ENCODE results near the gene CDCA5.
A peak's percentile ranks its signal among the peaks of the same experiment; 100 is the strongest.

The CDCA5 gene

DNA sequence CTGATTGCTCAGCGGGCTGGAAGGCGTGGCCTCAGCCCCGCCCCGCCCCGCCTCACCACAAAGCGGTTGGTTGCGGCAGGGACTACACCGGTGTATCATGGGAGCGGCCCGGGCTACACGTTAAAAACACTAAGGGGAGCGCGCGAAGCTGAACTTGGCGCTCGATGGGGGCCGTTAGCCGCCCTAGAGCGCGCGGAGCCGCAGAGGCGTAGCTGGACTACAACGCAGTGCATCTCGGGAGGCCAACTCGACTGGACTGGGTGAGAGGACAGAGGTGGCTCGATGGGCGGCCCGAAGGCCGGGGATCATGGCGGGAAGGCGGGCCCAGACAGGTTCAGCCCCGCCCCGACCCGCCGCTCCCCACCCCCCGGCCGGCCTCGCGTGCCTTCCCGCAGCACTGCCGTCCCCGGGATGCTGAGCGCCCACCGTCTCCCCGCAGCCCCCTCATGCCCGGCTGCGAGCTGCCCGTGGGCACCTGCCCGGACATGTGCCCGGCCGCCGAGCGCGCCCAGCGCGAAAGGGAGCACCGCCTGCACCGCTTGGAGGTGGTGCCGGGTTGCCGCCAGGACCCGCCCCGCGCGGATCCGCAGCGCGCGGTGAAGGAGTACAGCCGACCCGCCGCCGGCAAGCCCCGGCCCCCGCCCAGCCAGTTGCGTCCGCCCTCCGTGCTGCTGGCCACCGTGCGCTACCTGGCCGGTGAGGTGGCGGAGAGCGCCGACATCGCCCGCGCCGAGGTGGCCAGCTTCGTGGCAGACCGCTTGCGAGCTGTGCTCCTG, 42.8 kb downstream of the CDCA5 start, which contains the start of gene SAC3D1:
SAC3D1 (plus strand) TSS at position 364 of the 776 bp plus-strand sequence; CDS start at position 447, 83 bp downstream.
- DNase-seq, result peak; percentile 85

- DNase-seq, result no peak
Measured at GRCh38 chr11:65040520-65040846, 43.4 kb downstream of the CDCA5 start.

DNA sequence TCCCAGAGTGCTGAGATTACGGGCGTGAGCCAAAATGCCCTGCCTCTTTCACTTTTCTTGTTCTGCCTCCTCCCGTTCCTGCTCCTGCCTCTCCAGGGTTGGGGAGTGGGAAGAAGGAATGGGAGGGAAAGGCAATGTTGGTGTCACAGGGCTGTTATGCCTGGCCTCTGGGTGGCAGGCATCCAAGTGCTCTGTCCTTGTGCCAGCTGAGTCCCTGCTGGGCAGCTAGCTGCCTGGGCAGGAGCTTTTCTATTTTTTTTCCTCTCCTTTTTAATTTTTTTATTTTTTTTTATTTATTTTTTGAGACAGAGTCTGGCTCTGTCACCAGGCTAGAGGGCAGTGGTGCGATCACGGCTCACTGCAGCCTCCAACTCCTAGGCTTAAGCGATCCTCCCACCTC, 46.9 kb downstream of the CDCA5 start:
- DNase-seq, result no peak

DNA sequence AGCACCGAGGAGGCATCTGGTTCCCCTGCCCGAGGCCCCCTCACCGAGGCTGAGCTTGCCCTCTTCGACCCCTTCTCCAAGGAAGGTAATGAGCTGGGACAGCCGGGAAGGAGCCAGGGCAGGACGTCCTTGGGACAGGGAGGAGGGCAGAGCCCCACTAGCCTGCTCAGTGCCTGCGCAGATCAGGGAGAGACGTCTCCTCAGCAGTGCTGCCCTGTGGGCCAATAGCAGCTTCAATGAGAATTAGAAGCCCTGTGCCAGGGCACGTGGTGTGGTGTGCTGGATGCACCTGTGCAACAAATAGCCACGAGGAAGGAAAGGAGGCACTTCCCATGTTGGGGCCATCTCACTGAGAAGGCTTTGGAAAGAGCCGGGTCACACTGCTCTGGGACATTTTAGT, 48.3 kb downstream of the CDCA5 start:
- DNase-seq, result no peak

- no peak for DNase-seq
Measured at GRCh38 chr11:65034423-65034822, 49.4 kb downstream of the CDCA5 start.

DNA sequence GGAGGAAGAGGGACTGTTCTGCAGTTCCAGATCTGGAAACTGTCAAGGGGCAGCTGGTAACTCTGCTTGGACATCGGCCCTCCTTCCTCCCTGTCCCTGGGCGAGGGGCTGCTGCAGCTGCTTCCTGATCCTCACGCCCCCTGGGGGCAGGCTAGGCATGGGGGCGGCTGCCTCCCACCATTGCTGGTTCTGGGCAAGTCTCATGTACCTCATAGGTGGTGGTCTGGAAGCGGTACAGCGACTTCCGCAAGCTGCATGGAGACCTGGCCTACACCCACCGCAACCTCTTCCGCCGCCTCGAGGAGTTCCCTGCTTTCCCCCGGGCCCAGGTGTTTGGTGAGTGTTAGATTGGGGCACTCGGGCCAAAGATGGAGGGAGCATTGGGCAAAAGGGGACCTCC, 51.6 kb downstream of the CDCA5 start:
- no peak for DNase-seq

Data from NCI-H524 treated with DMSO at 0.1 percent for 48 hours (cell line).